Endothelial cell (in vitro differentiated cells): ENCODE data around the gene CTAGE1. TPM values are rescaled to one million over a fixed set of nuclear protein-coding genes. Genes with fewer than 3 reads are reported as not detected.
"Not testable (repeated sequence)": the region's sequence is repeated elsewhere in the genome, so short reads cannot be mapped to it uniquely, and the experiment has no call there.

Source experiments
- DNase-seq: peaks from one replicate; pipeline ENCODE4 v3.0.0; 2021; ENCODE audit warnings: low spot score
- H3K27ac Mint-ChIP-seq: one replicate; pipeline ENCODE4 v1.8.0; 2021; ENCODE audit warnings: mixed read lengths, inconsistent platforms; ENCODE audit not compliant: unreplicated experiment
- H3K27me3 Mint-ChIP-seq: one replicate; pipeline ENCODE4 v1.8.0; 2021; ENCODE audit warnings: mild to moderate bottlenecking, moderate library complexity, mixed read lengths, inconsistent platforms; ENCODE audit not compliant: unreplicated experiment
- H3K36me3 Mint-ChIP-seq: one replicate; pipeline ENCODE4 v1.8.0; 2021; ENCODE audit warnings: mild to moderate bottlenecking, low read depth, mixed read lengths, inconsistent platforms; ENCODE audit not compliant: unreplicated experiment
- H3K4me1 Mint-ChIP-seq: one replicate; pipeline ENCODE4 v1.8.0; 2021; ENCODE audit warnings: mild to moderate bottlenecking, mixed read lengths, inconsistent platforms; ENCODE audit not compliant: unreplicated experiment
- H3K4me3 Mint-ChIP-seq: one replicate; pipeline ENCODE4 v1.8.0; 2021; ENCODE audit warnings: mild to moderate bottlenecking, mixed read lengths, inconsistent platforms; ENCODE audit not compliant: unreplicated experiment
- H3K9me3 Mint-ChIP-seq: one replicate; pipeline ENCODE4 v1.8.0; 2021; ENCODE audit warnings: mixed read lengths, inconsistent platforms; ENCODE audit not compliant: unreplicated experiment
- CTCF ChIP-seq: fragments of 200-600 bp; sonication (generic); IDR thresholded peaks from one replicate; pipeline ENCODE4 v1.5.0; 2021; ENCODE audit warnings: antibody characterized with exemption; ENCODE audit not compliant: unreplicated experiment
- total RNA-seq: library from RNA; stranded (reverse); fragmentation: NEBNext Ultra II Directional; extraction: Animal tissue kit (Norgen Biotek cat#: 25700); gene quantifications from one replicate; pipeline ENCODE4 v1.2.1, GENCODE V29; 2021; ENCODE audit not compliant: unreplicated experiment

Gene CTAGE1
- total RNA-seq, 1 donor from 2014 or later: not detected

GRCh38 chr18:22453315-22453714, 35.6 kb upstream of the CTAGE1 start:
- DNase-seq: no peak
- H3K27ac Mint-ChIP-seq: no peak overlapping the region
- peaks cover 3% of the 10 kb centered on the region for H3K36me3 Mint-ChIP-seq
- TF ChIP-seq CTCF: no peak
- no peak overlapping the region for H3K4me3 Mint-ChIP-seq
- H3K27me3 Mint-ChIP-seq: peaks cover 2% of the 10 kb centered on the region
- peaks cover 5% of the 10 kb centered on the region for H3K4me1 Mint-ChIP-seq
- peaks cover 5% of the 10 kb centered on the region for H3K9me3 Mint-ChIP-seq

- Mint-ChIP-seq H3K4me3 (no peak overlapping the region), H3K27ac (no peak overlapping the region), H3K9me3 (peaks cover 5% of the 10 kb centered on the region), H3K27me3 (peaks cover 2% of the 10 kb centered on the region), H3K36me3 (peaks cover 3% of the 10 kb centered on the region), H3K4me1 (peaks cover 5% of the 10 kb centered on the region)
- TF ChIP-seq CTCF: no peak
- no peak for DNase-seq
Observed at GRCh38 chr18:22452226-22452668, 34.5 kb upstream of the CTAGE1 start.

GRCh38 chr18:22451796-22452195, 34.1 kb upstream of the CTAGE1 start:
- no peak for TF ChIP-seq CTCF
- Mint-ChIP-seq H3K27ac (no peak overlapping the region), H3K4me1 (peaks cover 5% of the 10 kb centered on the region), H3K9me3 (peaks cover 5% of the 10 kb centered on the region), H3K36me3 (peaks cover 3% of the 10 kb centered on the region), H3K4me3 (no peak overlapping the region), H3K27me3 (peaks cover 2% of the 10 kb centered on the region)
- DNase-seq: no peak

GRCh38 chr18:22450766-22451165, 33.1 kb upstream of the CTAGE1 start:
- H3K36me3 Mint-ChIP-seq, H3K9me3 Mint-ChIP-seq, H3K4me1 Mint-ChIP-seq, H3K27me3 Mint-ChIP-seq, H3K4me3 Mint-ChIP-seq, DNase-seq, H3K27ac Mint-ChIP-seq: not testable (repeated sequence)

GRCh38 chr18:22450318-22450717, 32.6 kb upstream of the CTAGE1 start:
- H3K4me3 Mint-ChIP-seq, H3K27ac Mint-ChIP-seq, H3K36me3 Mint-ChIP-seq, DNase-seq, H3K27me3 Mint-ChIP-seq, H3K9me3 Mint-ChIP-seq, H3K4me1 Mint-ChIP-seq: not testable (repeated sequence)

- H3K27me3 Mint-ChIP-seq, H3K4me1 Mint-ChIP-seq, H3K9me3 Mint-ChIP-seq, H3K4me3 Mint-ChIP-seq, H3K36me3 Mint-ChIP-seq, H3K27ac Mint-ChIP-seq, DNase-seq: not testable (repeated sequence)
Observed at GRCh38 chr18:22449753-22450152, 32.0 kb upstream of the CTAGE1 start.
